Suprapubic skin (tissue), 3 donors: ENCODE results near the gene ZDHHC11B.

Source experiments
- POLR2A ChIP-seq, 2 donors: fragments of 450-650 bp; IDR thresholded peaks; one replicate each; pipeline ENCODE4 v1.6.1; 2017; ENCODE audit warnings: antibody characterized with exemption in 2 of 2, mild to moderate bottlenecking in 2 of 2, moderate library complexity in 2 of 2
- TF ChIP-seq, protein P1 (sequence below), 2 donors: fragments of 200-600 bp in 1 of 2; fragments of 450-650 bp in 1 of 2; sonication (generic) in 1 of 2; IDR thresholded peaks; one replicate each; pipeline ENCODE4 v1.5.1; 2016 to 2019; ENCODE audit warnings: antibody characterized with exemption in 2 of 2, mild to moderate bottlenecking in 1 of 2, moderate library complexity in 1 of 2

DNA sequence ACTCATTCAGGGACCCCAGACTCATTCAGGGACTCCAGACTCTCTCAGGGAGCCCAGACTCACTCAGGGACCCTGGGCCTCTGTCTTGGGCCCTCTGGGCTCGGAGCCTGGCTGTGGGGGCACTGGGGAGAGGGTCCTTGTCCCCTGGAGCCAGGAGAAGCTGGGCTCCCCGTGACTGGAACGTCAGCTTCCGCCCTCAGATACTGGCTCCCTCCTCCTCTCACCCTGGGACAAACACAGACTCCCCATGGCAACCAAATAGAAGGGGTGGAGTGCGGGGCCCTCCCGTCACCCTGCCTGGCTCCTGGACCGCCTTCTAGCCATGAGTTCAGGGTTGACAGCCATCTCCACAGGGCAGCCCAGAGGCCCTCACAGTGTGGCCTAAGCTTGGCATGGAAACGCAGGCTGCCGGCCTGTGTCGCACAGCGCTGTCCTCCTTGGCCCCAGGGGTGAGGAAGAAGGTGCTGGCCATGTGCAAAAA, 27.6 kb downstream of the ZDHHC11B start:
- TF ChIP-seq, protein P1, sequence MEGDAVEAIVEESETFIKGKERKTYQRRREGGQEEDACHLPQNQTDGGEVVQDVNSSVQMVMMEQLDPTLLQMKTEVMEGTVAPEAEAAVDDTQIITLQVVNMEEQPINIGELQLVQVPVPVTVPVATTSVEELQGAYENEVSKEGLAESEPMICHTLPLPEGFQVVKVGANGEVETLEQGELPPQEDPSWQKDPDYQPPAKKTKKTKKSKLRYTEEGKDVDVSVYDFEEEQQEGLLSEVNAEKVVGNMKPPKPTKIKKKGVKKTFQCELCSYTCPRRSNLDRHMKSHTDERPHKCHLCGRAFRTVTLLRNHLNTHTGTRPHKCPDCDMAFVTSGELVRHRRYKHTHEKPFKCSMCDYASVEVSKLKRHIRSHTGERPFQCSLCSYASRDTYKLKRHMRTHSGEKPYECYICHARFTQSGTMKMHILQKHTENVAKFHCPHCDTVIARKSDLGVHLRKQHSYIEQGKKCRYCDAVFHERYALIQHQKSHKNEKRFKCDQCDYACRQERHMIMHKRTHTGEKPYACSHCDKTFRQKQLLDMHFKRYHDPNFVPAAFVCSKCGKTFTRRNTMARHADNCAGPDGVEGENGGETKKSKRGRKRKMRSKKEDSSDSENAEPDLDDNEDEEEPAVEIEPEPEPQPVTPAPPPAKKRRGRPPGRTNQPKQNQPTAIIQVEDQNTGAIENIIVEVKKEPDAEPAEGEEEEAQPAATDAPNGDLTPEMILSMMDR (IDR thresholded peaks at IDR 0.05), result no peak
- peak in 1 of 2 donors; percentile 15 for TF ChIP-seq POLR2A (IDR thresholded peaks at IDR 0.05)
